Stimulated activated CD4-positive, alpha-beta T cell treated with anti-CD3 and anti-CD28 coated beads, Interleukin-4, amount 100 ng/mL, for 24 hours (primary cell): ENCODE results near the gene MRPL41.
"Not testable (repeated sequence)": the region's sequence is repeated elsewhere in the genome, so short reads cannot be mapped to it uniquely, and the experiment has no call there.

Experiments used
- DNase-seq: peaks from one replicate; pipeline ENCODE4 v3.0.0-alpha.2; 2020

MRPL41 gene

GRCh38 chr9:137588311-137588710 is 36.6 kb downstream of the MRPL41 start:
- DNase-seq: no peak

GRCh38 chr9:137588891-137589290 is 37.2 kb downstream of the MRPL41 start:
- DNase-seq: no peak

GRCh38 chr9:137589441-137590122 is 37.9 kb downstream of the MRPL41 start:
- no peak for DNase-seq

GRCh38 chr9:137590123-137590468 is 38.4 kb downstream of the MRPL41 start:
- DNase-seq: no peak

GRCh38 chr9:137590469-137591383 is 39.0 kb downstream of the MRPL41 start, which contains the start of gene ZMYND19:
Gene ZMYND19, minus strand, starts transcription at chr9:137590512. Its CDS starts 249 bp downstream, at chr9:137590263.
- DNase-seq: peak; percentile 88

- DNase-seq: no peak
Measured at GRCh38 chr9:137592767-137593166, 41.1 kb downstream of the MRPL41 start.

- no peak for DNase-seq
Measured at GRCh38 chr9:137593176-137593575, 41.5 kb downstream of the MRPL41 start.

GRCh38 chr9:137596577-137596976 is 44.9 kb downstream of the MRPL41 start:
- DNase-seq: not testable (repeated sequence)

GRCh38 chr9:137598943-137599342 is 47.3 kb downstream of the MRPL41 start:
- no peak for DNase-seq
